Skeletal muscle tissue (tissue), 4 donors: Measurements from ENCODE around the gene CDH23. TPM values are rescaled to one million over a fixed set of nuclear protein-coding genes. Genes with fewer than 3 reads are reported as not detected.

ENCODE experiments used
- H3K27ac ChIP-seq: one replicate; pipeline ENCODE4 v1.7.0; 2013; ENCODE audit warnings: mild to moderate bottlenecking, low read depth, low read length, inconsistent platforms
- H3K27me3 ChIP-seq, 3 donors: one replicate each; pipeline ENCODE4 v1.7.0; 2013; ENCODE audit warnings: low read length in 3 of 3; ENCODE audit not compliant: control insufficient read depth in 3 of 3, insufficient read depth in 3 of 3
- H3K36me3 ChIP-seq, 3 donors: one replicate each; pipeline ENCODE4 v1.7.0; 2013; ENCODE audit warnings: low read length in 3 of 3; ENCODE audit not compliant: control insufficient read depth in 3 of 3, insufficient read depth in 3 of 3
- H3K4me1 ChIP-seq, 3 donors: one replicate each; pipeline ENCODE4 v1.7.0; 2013; ENCODE audit warnings: low read length in 3 of 3, mild to moderate bottlenecking in 3 of 3; ENCODE audit not compliant: control insufficient read depth in 3 of 3, insufficient read depth in 3 of 3
- H3K4me3 ChIP-seq, 3 donors: one replicate each; pipeline ENCODE4 v1.7.0; 2013; ENCODE audit warnings: low read length in 3 of 3
- H3K9ac ChIP-seq, 3 donors: one replicate each; pipeline ENCODE4 v1.7.0; 2013; ENCODE audit warnings: low read length in 3 of 3, mild to moderate bottlenecking in 3 of 3, moderate library complexity in 2 of 3, low read depth in 1 of 3
- H3K9me3 ChIP-seq, 3 donors: one replicate each; pipeline ENCODE4 v1.7.0; 2013; ENCODE audit warnings: low read length in 3 of 3; ENCODE audit not compliant: control insufficient read depth in 3 of 3
- total RNA-seq: library from RNA; depleted of rRNA; stranded (reverse); fragments of >200 nt; gene quantifications from one replicate; pipeline ENCODE4 v1.2.3, GENCODE V29; 2014
- donor health status: Osteomylitis.

CDH23 gene
- total RNA-seq, 1 donor from 2014 or later, result 3.7 TPM

DNA sequence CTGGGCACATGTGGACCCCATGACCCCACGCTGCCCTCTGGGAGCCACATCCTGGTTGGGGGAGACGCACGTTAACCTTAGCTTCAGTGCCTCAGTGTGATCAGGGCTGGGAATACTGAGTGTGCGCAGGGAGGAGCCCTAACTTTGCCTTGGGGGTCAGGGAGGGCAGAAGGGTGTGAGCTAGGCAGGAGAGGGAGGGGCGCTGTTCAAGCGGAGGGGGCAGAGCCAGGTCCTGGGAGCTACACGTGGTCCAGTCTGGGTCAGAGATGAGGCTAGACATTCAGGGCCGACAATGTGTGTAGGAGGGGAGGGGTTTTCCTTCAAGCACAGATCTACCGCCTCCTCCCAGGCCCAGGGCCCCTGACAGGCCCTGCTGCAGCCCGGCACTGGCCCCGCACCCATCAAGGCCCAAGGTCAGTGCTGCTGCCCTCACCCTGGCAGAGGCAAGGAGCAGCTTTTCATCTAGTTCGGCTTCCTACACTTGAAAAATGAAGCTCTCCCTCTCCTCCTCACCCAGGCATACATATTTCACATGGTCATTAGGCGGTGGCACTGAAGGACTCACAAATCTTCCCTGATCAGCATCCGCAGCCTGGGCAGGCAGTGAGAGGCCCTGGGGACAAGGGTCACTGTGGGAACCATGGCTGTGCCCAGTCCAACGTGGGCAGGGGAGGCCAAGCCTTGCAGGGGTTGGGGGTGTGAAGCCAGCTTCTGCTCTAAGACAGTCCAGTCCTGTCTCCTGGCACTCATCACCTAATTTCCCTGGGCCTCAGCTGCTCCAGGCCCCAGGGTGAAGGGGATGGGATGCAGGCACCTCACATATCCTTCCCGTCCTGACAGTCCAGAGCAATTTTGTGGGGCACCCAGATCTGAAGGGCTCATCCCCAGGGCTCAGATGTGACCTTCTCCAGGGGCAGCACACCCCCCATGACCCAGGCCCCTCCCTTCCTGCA, 275.6 kb downstream of the CDH23 start:
- Histone ChIP-seq H3K27me3 (peaks cover 0 to 4% (median 0%) of the 10 kb centered on the region in 3 donors), H3K4me3 (no peak overlapping the region)

GRCh38 chr10:71675295-71675970, 278.7 kb downstream of the CDH23 start:
- Histone ChIP-seq H3K9me3 (no peaks in the 10 kb centered on the region), H3K4me1 (peaks cover 6 to 9% (median 9%) of the 10 kb centered on the region in 3 donors), H3K36me3 (no peaks in the 10 kb centered on the region), H3K27me3 (no peaks in the 10 kb centered on the region), H3K27ac (no peak overlapping the region), H3K4me3 (no peak overlapping the region), H3K9ac (no peak overlapping the region)

More for the DNA sequence above, 275.6 kb downstream of the CDH23 start:
- Histone ChIP-seq H3K27ac (no peak overlapping the region), H3K4me1 (no peaks in the 10 kb centered on the region), H3K9me3 (no peaks in the 10 kb centered on the region), H3K36me3 (no peaks in the 10 kb centered on the region), H3K9ac (no peak overlapping the region)

GRCh38 chr10:71677261-71677660, 280.5 kb downstream of the CDH23 start:
- Histone ChIP-seq H3K4me3 (no peak overlapping the region), H3K4me1 (peaks cover 6 to 9% (median 9%) of the 10 kb centered on the region in 3 donors), H3K36me3 (no peaks in the 10 kb centered on the region), H3K27ac (no peak overlapping the region), H3K9ac (no peak overlapping the region), H3K9me3 (no peaks in the 10 kb centered on the region), H3K27me3 (peaks cover 0 to 4% (median 0%) of the 10 kb centered on the region in 3 donors)

DNA sequence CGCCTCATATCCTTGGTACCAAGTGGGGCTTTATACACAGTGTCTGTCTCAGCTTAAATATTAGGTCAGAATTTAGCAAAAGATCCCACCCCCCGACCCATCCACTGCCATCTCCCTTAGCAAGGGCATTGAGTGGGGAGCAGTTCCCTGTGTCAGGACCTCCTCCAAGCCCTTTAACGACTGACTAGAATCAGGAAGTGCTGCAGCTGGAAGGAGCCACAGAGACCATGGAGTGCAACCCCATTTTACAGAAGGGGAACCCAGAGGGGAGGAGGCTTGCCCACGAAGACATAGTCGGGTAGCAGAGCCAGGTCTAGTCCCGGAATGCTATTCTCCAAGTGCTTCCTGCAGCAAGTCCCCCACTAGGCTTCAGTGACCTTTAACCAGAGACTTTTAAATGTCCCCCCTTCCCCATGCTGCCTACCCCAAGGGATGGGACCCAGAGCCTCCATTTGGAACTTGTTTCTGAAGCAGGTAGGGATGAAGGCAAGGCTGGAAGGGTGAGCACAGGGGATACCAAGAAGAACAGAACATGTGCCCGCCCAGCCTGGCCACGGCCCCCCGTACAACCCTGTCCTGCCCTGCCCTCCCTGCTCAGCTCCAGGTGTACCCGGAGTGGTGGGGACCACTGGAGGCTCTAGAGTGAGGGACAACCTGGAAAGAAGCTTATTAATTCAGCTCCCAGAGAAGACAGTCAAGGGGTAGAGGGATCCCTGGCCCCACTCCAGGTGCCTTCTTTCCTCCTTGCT, 281.5 kb downstream of the CDH23 start:
- peaks cover 6 to 12% (median 9%) of the 10 kb centered on the region in 3 donors for H3K4me1 ChIP-seq
- H3K36me3 ChIP-seq, result no peaks in the 10 kb centered on the region
- H3K27ac ChIP-seq, result no peak overlapping the region

DNA sequence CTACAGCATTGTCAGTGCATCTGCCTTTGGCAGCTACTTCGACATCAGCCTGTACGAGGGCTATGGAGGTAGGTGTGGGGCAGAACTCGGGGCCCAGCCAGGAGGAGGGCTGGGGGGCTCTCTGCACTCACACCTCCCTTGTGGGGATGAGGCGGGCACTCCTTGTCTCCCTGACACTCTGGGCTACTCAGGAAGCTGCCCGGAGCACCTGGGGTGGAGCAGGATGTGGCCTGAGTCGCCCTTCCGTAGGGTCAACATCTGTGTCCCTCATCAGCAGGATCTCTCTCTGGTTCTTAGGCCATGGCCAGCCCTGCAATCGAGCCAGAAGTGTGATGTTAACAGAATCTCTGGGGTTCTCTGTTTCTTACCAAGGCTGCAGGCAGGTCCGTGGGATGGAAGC, 282.7 kb downstream of the CDH23 start:
- Histone ChIP-seq H3K4me1 (peaks cover 8 to 14% (median 9%) of the 10 kb centered on the region in 3 donors), H3K27ac (no peak overlapping the region), H3K9ac (peak overlapping the region in 1 of 3 donors; percentile 16), H3K36me3 (no peaks in the 10 kb centered on the region), H3K9me3 (no peaks in the 10 kb centered on the region), H3K4me3 (no peak overlapping the region), H3K27me3 (peaks cover 0 to 4% (median 0%) of the 10 kb centered on the region in 3 donors)

More for the DNA sequence above, 281.5 kb downstream of the CDH23 start:
- peaks cover 0 to 4% (median 0%) of the 10 kb centered on the region in 3 donors for H3K27me3 ChIP-seq
- no peaks in the 10 kb centered on the region for H3K9me3 ChIP-seq
- H3K9ac ChIP-seq, result no peak overlapping the region
- H3K4me3 ChIP-seq, result no peak overlapping the region

DNA sequence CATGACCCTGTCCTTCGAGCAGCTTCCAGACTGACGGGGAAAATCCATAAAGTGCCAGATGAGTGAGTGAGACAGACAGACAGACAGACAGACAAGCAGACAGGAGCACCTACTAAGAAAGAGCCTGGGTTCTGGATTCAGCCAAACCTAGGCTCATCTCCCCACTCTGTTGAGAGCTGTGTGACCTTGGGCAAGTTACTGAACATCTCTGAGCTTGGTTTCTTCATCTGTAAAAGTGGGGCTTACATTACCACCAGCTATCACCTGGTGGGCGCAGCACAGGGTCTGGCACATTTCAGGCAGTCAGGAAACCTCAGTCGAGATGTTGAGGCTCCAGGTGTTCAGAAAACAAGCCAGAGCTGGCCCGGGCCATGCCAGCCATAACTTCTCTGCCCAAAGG, 285.3 kb downstream of the CDH23 start:
- H3K4me1 ChIP-seq, result peaks cover 8 to 30% (median 10%) of the 10 kb centered on the region in 3 donors
- no peaks in the 10 kb centered on the region for H3K36me3 ChIP-seq
- no peak overlapping the region for H3K4me3 ChIP-seq
- H3K9ac ChIP-seq, result no peak overlapping the region
- H3K27ac ChIP-seq, result no peak overlapping the region
- no peaks in the 10 kb centered on the region for H3K9me3 ChIP-seq
- H3K27me3 ChIP-seq, result peaks cover 0 to 7% (median 0%) of the 10 kb centered on the region in 3 donors

DNA sequence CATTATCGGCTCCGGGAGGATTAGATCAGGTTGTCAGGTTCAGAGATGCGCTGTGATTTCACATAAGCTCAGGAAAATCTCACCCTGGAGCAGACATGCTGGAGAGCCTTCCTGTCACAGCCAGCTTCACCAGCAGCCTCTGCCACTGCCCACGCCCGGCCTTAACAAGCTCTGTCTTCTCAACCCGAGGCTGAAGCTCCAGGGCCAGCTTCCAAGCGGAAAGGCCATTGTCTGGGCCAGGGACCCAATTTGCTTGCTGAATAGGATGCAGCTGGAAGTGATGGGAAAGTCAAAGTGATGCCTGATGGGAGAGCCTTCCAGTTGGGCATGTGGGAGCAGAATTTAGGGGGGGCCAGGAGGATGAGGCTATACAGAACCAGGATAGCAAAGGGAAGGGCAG, 286.6 kb downstream of the CDH23 start:
- Histone ChIP-seq H3K9me3 (no peaks in the 10 kb centered on the region), H3K27ac (no peak overlapping the region), H3K4me1 (peaks cover 8 to 32% (median 13%) of the 10 kb centered on the region in 3 donors), H3K4me3 (no peak overlapping the region), H3K27me3 (peaks cover 0 to 11% (median 0%) of the 10 kb centered on the region in 3 donors), H3K9ac (no peak overlapping the region), H3K36me3 (no peaks in the 10 kb centered on the region)

GRCh38 chr10:71684356-71685173, 287.8 kb downstream of the CDH23 start:
- peaks cover 8 to 29% (median 10%) of the 10 kb centered on the region in 3 donors for H3K4me1 ChIP-seq
- H3K4me3 ChIP-seq, result no peak overlapping the region
- peaks cover 0 to 11% (median 0%) of the 10 kb centered on the region in 3 donors for H3K27me3 ChIP-seq
- no peak overlapping the region for H3K27ac ChIP-seq
- no peaks in the 10 kb centered on the region for H3K9me3 ChIP-seq
- H3K9ac ChIP-seq, result no peak overlapping the region
- no peaks in the 10 kb centered on the region for H3K36me3 ChIP-seq
